HG02970 (cell line): ENCODE measurements around the gene NUDT14.

Experiments used
- ATAC-seq: cut with Tn5 transposase; IDR thresholded peaks from one replicate; pipeline ENCODE4 v1.9.1; 2021; ENCODE audit warnings: mild to moderate bottlenecking, moderate library complexity, moderate number of reproducible peaks; ENCODE audit not compliant: unreplicated experiment, low FRiP score

Gene NUDT14

DNA sequence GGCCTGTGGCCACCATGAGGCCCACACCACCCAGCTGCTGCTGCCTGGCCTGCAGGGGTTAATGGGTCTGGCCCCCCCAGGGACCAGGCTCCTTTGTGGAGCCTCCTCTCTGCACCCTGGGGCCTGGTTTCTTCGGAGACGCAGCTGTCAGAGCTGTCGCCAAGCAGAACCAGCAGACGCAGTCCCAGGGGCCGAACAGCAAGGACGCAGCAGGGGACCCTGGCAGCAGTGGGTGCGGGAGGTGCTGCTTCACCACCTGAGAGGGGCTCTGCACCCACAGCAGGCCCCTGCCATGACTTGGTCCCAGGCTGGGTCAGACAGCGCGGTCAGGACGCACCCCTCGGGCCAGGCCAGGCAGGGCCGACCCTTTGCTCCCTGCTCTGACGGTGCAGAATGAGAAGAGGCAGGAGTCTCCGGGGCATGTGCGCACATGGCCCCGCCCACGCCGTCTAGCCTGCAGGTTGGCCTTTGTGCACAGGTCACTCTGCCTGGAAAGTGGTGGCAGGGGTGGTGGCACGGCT is 43.0 kb downstream of the NUDT14 start:
- no peak for ATAC-seq

DNA sequence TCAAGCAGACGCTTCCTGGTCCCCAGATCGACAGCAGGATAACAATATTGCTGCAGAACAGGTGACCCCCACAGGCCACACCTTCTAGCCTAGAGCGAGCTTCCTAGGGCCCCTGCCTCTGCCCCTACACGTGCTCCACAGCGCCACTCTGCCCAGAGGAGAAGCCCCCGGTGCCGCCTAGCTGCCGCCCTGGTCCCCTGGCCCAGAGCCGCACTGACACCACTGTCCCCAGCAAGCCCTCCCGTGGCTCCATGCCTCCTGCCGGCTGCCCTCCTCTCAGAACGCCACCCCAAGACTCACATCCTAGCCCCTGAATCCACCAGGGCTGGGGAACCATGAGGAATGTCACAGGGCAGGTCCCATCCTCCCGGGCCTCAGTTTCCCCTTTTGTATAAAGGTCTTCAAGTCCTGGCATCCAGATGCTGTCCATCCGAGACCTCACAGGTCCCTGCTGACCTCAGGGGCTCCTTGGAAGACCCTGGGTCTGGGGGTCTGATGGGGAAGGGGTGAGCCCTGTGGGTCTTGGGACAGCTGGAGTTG is 43.6 kb downstream of the NUDT14 start:
- no peak for ATAC-seq

DNA sequence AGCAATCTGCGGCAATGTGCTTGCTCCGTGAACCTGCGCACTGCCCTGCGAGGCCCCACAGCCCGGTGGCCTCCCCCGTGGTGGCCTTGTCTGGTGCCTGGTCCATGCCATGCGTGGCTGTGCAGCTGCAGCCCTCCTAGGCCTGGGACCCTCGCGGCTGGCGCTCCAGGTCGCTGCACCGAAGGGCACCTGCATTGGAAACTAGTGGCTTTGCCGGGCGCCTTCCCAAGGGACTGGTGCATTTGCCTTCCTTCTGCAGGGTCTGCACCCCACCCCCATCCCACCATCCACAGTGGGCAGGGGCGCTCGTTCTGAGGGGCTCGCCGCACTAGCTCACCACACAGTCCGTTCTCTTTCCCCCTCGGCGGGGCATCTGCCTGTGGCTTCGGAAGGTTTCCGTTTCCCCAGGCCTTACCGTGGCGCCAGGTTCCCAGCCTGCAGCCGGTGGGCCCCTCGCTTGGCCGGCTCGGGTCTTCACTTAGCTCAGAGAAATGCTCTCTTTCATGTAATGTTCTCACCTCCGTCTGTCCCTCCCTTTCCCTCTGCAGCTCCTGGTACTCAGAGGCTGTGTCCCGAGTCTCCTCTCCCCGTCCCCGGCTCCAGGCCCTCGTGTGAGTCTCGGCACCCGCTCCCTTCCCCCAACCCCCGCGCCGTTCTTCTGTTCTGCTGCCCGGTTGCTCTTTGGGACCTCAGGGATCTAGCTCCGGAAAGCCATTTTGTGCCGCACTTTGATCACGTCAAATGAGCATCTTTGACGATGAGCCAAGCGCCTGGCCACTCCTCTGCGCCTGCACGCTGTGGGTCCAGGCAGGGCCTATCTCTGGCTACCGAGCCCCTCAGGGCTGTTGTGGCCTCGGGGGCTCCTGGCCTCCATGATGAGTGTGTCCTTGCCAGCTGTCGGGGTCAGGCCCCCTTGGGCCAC is 44.5 kb downstream of the NUDT14 start:
- ATAC-seq = no peak

DNA sequence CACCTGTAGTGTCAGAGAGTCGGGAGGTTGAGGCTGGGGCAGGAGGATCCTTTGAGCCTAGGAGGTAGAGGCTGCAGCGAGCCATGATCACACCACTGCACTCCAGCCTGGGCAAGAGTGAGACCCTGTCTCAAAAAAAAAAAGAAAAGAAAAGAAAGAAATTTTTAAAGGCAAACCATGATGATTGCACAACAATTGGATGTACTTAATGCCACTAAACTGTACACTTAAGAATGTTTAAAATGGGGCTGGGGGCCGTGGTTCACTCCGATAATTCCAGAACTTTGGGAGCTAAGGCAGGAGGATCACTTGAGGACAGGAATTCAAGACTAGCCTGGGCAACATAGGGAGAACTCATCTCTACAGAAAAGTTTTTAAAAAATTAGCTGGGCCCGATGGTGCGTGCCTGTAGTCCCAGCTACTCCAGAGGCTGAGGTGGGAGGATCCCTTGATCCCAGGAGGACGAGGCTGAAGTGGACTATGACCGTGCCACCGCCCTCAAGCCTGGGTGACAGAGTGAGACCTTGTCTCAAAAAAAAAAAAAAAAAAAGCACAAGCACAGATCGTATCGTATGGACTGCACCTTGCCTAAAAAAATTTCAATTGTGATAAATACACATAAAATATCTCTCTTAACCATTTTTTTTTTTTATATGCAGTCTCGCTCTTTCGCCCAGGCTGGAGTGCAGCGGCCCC is 45.3 kb downstream of the NUDT14 start:
- no peak for ATAC-seq

DNA sequence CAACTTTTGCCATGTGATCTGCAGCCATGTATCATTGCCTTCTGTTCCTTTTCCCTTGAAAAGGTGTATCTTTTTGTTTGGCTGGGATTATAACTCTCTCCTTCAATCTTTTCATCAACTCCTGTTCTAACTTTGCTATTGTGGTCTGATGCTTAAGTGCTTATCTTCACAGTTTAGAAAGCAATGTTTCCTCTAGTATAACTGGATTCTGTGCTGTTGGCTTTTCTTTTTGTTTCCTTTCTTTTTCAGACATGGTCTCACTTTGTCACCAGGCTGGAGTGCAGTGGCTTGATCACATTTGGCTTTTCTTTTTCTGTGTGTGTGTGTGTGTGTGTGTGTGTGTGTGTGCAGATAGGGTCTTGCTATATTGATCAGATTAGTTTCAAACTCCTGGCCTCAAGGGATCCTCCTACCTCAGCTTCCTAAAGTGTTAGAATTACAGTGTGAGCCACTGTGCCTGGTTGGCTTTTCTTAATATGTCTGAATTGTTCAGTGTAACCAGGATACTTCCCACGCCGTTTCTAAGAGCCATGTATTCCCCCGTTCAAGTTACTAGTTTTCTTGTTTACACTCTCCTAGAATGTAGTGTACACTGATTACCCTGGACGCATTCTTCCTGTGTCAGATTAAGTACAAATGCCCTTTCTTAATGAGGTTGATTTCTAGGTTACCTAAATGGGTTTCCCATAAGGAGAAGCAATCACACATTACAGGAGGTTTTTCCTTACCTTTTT is 48.0 kb downstream of the NUDT14 start:
- no peak for ATAC-seq

DNA sequence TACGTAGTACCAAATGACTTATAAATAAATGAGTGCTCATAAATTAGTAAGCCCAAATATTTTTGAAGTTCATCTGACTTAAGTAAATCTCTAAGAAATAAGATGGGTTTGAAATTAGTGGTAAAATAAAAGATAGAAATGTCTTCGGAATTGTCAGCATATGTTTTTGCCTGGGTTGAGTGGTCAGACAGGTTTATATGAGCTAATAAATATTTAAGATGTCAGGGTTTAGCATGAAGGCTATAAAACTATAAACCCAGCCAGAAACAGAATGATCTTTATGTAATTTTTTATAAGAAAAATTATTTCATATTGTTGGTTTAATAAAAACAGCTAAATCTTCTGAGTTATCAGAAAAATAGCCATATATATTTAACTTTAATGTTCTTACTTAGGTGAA is 49.9 kb downstream of the NUDT14 start:
- ATAC-seq = no peak

DNA sequence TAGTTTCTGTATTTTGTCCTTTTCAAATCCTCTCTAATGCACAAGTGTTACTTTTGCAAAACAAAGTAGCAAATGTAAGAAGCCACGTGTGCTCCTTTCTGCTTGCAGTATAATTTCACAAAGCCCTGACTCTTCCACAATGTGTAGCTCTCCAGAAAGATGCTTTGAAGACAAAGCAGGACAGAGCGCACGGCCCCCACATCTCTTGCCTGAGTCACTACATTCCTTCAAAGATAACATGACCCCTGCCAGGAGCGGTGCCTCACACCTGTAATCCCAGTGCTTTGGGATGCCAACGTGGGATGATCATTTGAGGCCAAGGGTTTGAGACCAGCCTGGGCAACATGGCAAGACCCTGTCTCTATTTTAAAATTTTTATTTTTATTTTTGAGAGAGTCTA is 53.1 kb downstream of the NUDT14 start:
- ATAC-seq = no peak

DNA sequence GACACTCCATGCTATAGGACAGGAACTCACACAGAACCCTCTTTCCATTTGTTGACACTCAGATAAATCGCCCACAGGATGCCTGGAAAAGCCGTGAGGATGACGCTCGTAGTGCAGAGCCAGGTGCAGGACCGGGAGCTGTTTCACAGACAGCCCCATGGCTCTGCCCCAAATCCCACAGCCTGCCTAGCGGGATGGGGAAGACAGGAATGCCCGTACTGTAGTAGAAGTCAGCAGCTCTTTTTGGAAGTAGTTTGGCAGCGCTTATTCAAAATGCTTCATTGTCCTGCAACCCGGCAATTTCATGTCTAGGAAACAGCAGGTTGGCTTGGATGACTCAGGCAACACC is 54.2 kb downstream of the NUDT14 start:
- ATAC-seq = no peak

DNA sequence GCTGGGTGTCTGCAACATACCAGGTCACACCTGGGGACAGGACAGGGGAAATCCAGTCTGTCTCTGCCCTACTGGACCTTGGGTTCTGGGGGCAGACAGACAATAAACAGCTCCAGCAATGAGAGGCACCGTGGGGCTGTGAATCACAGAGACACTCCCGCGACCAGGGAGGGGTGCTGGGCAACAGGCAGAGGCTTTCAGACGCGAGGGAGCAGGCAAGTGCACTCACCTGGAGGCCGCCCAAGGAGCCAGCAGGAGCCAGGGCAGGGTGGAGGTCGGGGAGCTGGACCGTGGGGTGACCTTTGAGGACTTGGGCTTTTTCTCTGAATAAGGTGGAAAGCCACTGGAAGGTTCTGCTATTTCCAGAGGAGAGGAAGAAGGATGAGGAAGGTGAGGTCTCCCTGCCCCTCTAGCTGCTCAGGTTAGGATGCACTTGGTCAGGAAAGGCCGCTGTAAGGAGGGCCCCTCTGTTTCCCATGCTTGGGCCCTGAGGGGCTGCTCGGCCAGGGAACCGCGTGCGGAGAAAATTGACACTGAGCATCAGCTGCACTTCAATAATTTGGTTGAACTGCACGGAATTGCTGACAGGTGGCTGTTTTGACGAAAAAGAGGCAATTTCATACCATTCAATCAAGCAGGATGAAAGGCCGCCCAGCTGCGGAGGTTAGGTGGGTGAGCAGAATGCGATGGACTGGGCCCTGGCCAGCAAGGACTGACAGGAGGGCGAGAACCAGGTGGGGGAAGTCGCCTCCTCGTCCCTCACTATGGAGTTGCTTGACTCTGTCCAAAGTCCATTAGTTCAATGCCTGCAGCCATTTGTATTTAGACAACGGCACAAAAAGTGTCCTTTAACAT is 54.8 kb downstream of the NUDT14 start:
- ATAC-seq = no peak

DNA sequence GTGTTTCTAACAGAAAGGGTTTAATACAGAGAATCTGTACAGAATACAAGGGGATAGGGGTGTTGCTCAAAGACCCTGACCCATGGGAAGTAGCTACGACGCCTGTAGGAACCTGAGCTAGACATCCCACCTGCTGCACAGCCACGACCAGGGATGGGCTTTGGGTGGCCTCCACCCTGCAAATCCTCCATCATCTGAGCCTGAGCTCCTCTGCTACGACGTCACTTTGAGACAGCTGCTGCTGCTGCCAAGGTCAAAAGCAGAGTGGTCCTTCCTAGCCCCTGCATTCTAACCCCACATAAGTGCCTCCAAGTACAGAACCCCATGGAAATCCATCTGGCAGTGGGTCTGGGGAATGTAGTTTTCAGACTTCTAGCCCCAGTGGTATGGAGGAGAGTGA is 56.3 kb downstream of the NUDT14 start:
- no peak for ATAC-seq

DNA sequence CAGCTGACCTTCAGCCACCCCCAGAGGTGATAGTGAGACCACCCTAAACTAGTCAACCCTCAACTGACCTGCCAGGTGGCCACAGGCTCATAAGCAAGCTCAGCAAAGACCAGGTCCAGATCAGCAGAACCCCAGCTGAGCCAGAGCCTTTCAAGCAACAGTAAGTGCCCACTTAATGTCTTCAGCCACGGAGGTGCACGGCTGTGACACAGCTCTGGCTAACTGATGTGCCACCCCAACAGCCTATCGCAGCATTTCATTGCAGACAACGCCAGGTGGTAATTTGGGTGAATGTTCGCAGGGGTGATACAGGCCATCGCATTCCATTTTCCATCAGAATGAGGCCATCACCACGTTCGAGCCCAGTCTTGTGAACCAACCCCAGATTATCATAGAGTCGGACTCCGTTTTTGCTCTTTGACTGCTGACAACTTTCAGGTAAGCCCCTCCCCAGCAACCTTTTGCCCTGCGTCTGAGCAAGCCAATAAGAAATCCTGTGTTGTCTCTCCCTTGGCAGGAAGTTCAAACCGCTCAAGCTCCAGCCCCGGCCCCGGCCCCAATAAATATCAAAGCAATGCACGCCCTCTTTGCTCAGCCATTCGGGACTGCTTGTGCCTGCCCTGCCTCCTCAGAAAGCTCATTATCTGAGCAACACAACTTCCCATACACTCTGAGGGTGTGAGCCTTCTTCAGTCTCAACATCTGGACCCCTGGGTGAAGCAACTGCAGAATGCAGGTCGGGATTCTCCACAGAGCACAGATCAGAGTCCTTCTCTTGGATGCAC is 56.9 kb downstream of the NUDT14 start:
- no peak for ATAC-seq

DNA sequence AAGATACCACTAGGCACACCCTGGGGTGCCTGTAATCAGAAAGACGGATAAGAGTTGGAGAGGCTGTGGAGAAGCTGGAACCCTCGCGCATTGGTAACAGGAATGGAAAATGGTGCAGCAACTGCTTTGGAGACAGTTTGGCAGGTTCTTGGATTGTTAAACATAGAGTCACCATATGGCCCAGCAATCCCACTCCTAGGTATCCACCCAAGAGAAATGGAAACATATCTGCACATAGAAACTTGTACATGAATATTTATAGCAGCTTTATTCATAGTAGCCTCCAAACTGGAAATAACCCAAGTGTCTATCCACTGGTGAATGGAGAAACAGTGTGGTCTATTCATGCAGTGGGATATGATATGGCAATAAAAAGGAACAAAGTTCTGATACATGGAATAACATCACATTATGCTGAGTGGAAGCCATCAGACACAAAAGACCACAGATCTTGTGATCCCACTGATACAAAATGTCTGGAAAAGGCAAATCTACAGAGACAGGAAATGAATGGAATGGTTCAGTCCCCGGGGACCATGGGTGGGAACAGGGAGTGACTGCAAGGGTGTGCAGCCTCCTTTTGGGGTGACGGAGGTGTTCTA is 57.9 kb downstream of the NUDT14 start:
- ATAC-seq = no peak
